Stomach smooth muscle (tissue), 2 donors: ENCODE measurements around the gene NCOR1.

Source experiments
- H3K27ac ChIP-seq: one replicate; pipeline ENCODE4 v1.7.0; 2013; ENCODE audit warnings: mild to moderate bottlenecking, low read length, inconsistent platforms
- H3K27me3 ChIP-seq, 2 donors: one replicate each; pipeline ENCODE4 v1.7.0; 2013; ENCODE audit warnings: low read length in 2 of 2; ENCODE audit not compliant: insufficient read depth in 2 of 2, control insufficient read depth in 1 of 2
- H3K36me3 ChIP-seq, 2 donors: one replicate each; pipeline ENCODE4 v1.7.0; 2013; ENCODE audit warnings: low read length in 2 of 2; ENCODE audit not compliant: control insufficient read depth in 2 of 2, insufficient read depth in 2 of 2
- H3K4me1 ChIP-seq: one replicate; pipeline ENCODE4 v1.7.0; 2013; ENCODE audit warnings: low read length; ENCODE audit not compliant: control insufficient read depth, insufficient read depth
- H3K4me3 ChIP-seq, 2 donors: one replicate each; pipeline ENCODE4 v1.7.0; 2013; ENCODE audit warnings: low read length in 2 of 2
- H3K9ac ChIP-seq, 2 donors: one replicate each; pipeline ENCODE4 v1.7.0; 2013; ENCODE audit warnings: low read length in 2 of 2, mild to moderate bottlenecking in 1 of 2
- H3K9me3 ChIP-seq, 2 donors: one replicate each; pipeline ENCODE4 v1.7.0; 2013; ENCODE audit warnings: low read length in 2 of 2; ENCODE audit not compliant: control insufficient read depth in 2 of 2
- donor health status: healthy.
- donor health status: Pancreatic carcinoma.

Gene NCOR1

GRCh38 chr17:16100737-16101400 is 114.5 kb downstream of the NCOR1 start:
- Histone ChIP-seq H3K4me1 (no peaks in the 10 kb centered on the region), H3K27ac (no peak overlapping the region), H3K27me3 (no peaks in the 10 kb centered on the region), H3K36me3 (peaks cover 23 to 36% of the 10 kb centered on the region in 2 donors), H3K9me3 (no peaks in the 10 kb centered on the region), H3K9ac (no peak overlapping the region), H3K4me3 (no peak overlapping the region)

DNA sequence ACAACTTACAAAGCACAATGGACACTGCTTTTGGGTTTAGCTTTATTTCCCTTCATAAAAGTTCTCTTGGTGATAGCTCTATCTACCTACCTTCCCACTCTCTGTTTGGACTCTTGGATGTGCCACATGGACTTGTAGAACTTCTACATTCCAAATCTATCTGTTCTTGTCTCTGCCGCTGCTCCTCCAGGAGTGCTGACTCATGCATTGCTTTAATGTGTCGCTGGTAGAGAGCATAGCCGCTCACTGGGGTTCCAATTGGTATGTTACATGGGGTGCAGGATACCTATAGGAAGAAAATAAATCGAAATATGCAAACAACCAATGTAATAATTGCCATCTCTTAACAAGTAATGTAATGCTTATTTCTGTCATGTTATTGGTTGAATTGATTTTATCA is 123.6 kb downstream of the NCOR1 start:
- no peaks in the 10 kb centered on the region for H3K4me1 ChIP-seq
- H3K9me3 ChIP-seq, result no peaks in the 10 kb centered on the region
- H3K4me3 ChIP-seq, result no peak overlapping the region
- H3K27ac ChIP-seq, result no peak overlapping the region
- peaks cover 3 to 8% of the 10 kb centered on the region in 2 donors for H3K36me3 ChIP-seq
- H3K27me3 ChIP-seq, result no peaks in the 10 kb centered on the region
- H3K9ac ChIP-seq, result no peak overlapping the region

GRCh38 chr17:16086957-16087356 is 128.4 kb downstream of the NCOR1 start:
- Histone ChIP-seq H3K9ac (no peak overlapping the region), H3K4me3 (no peak overlapping the region), H3K4me1 (peaks cover 2% of the 10 kb centered on the region), H3K9me3 (no peaks in the 10 kb centered on the region), H3K36me3 (peaks cover 5 to 6% of the 10 kb centered on the region in 2 donors), H3K27me3 (no peaks in the 10 kb centered on the region), H3K27ac (no peak overlapping the region)

- Histone ChIP-seq H3K27me3 (no peaks in the 10 kb centered on the region), H3K9ac (no peak overlapping the region), H3K27ac (no peak overlapping the region), H3K36me3 (peaks cover 2 to 8% of the 10 kb centered on the region in 2 donors), H3K4me1 (peaks cover 2% of the 10 kb centered on the region), H3K9me3 (no peaks in the 10 kb centered on the region), H3K4me3 (no peak overlapping the region)
Observed at GRCh38 chr17:16085066-16085699, 130.2 kb downstream of the NCOR1 start.

- H3K27ac ChIP-seq, result no peak overlapping the region
- no peaks in the 10 kb centered on the region for H3K9me3 ChIP-seq
- no peaks in the 10 kb centered on the region for H3K27me3 ChIP-seq
- H3K4me1 ChIP-seq, result peaks cover 2% of the 10 kb centered on the region
- H3K4me3 ChIP-seq, result no peak overlapping the region
- H3K36me3 ChIP-seq, result peaks cover 11 to 18% of the 10 kb centered on the region in 2 donors
- no peak overlapping the region for H3K9ac ChIP-seq
Observed at GRCh38 chr17:16083223-16083622, 132.1 kb downstream of the NCOR1 start.

- H3K27me3 ChIP-seq, result no peaks in the 10 kb centered on the region
- H3K9ac ChIP-seq, result no peak overlapping the region
- H3K27ac ChIP-seq, result no peak overlapping the region
- peaks cover 11 to 21% of the 10 kb centered on the region in 2 donors for H3K36me3 ChIP-seq
- H3K4me3 ChIP-seq, result no peak overlapping the region
- H3K4me1 ChIP-seq, result peaks cover 2% of the 10 kb centered on the region
- no peaks in the 10 kb centered on the region for H3K9me3 ChIP-seq
Observed at GRCh38 chr17:16081507-16082087, 133.7 kb downstream of the NCOR1 start.

DNA sequence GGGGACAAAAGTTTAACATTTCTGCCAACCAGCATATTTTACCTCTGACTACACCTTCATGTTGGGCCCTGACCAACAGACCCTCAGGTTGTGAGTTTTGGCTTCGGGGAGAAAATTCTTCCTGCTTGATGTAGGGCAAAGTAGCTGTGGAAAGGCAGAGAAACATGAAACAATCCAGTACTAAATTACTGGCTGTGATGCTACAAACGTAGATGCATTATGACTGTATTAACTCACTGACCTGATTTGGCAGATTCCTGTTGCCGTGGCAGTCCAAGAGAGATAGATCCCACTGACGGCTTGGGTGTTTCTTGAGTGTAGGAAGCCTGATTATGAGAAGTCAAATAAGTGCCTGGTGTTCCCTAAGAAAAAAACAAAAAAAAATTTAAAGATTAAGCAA is 135.0 kb downstream of the NCOR1 start:
- H3K27ac ChIP-seq, result no peak overlapping the region
- H3K4me1 ChIP-seq, result peaks cover 2% of the 10 kb centered on the region
- no peaks in the 10 kb centered on the region for H3K9me3 ChIP-seq
- H3K9ac ChIP-seq, result no peak overlapping the region
- peaks cover 13 to 28% of the 10 kb centered on the region in 2 donors for H3K36me3 ChIP-seq
- no peaks in the 10 kb centered on the region for H3K27me3 ChIP-seq
- H3K4me3 ChIP-seq, result no peak overlapping the region

DNA sequence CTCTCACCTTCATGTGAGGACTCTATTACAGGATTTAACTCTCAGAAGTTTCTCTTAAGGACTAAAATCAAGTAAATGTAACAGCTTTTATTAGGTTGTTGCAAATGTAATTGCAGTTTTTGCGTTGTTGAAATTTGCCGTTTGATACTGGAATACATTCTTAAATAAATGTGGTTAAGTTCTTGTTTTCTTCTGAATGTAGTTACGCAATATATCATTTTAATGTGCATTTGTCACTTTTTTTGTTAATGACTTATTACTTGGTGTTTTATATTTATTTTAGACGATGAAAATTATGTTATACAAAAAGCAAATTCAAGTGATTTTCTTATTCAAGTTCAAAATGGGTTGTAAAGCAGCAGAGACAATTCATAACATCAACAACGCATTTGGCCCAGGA is 139.4 kb downstream of the NCOR1 start:
- Histone ChIP-seq H3K36me3 (peaks cover 27 to 58% of the 10 kb centered on the region in 2 donors), H3K27ac (no peak overlapping the region), H3K9me3 (no peaks in the 10 kb centered on the region), H3K4me1 (no peaks in the 10 kb centered on the region), H3K27me3 (no peaks in the 10 kb centered on the region), H3K4me3 (no peak overlapping the region), H3K9ac (no peak overlapping the region)

DNA sequence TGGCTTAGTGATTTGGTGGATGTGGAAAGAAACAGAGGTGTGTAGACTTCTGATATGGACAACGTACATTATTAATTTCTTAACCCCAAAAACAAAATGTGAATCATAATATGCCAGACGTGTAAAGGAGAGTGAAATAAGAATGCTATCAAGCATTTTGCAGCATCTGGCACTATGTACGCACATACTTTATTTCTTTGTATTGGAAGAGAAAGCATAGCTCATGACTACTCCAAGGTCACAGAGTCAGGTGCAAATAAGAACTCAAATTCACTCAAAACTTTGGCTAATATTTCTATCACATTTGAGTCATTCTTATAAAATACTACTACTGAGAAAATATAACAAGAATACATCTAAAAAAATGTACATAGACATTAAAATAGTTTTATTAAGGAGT is 140.9 kb downstream of the NCOR1 start:
- Histone ChIP-seq H3K4me3 (no peak overlapping the region), H3K27me3 (no peaks in the 10 kb centered on the region), H3K4me1 (no peaks in the 10 kb centered on the region), H3K9ac (no peak overlapping the region), H3K27ac (no peak overlapping the region), H3K36me3 (peaks cover 33 to 64% of the 10 kb centered on the region in 2 donors), H3K9me3 (no peaks in the 10 kb centered on the region)

DNA sequence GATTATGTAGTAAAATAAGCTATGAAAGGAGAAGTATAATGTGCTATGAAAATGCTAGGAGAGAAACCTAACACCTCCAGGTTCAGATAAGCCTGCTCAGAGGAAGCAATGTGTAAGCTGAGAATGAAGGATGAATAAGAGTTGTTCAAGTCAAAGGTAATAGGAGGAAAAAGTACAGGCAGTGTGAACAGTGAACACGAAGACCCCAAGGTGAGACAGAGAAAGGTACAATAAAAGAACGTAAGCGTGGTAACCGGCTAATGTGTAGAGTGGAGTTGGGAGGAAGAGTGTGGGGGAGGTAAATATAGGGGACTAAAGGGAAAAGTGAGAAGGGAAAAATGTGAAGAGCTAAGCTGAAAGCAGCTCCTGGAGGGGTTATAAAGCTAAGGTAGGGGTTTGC is 141.5 kb downstream of the NCOR1 start:
- H3K27me3 ChIP-seq, result no peaks in the 10 kb centered on the region
- no peak overlapping the region for H3K9ac ChIP-seq
- H3K36me3 ChIP-seq, result peaks cover 34 to 63% of the 10 kb centered on the region in 2 donors
- H3K4me3 ChIP-seq, result no peak overlapping the region
- H3K4me1 ChIP-seq, result no peaks in the 10 kb centered on the region
- H3K27ac ChIP-seq, result no peak overlapping the region
- no peaks in the 10 kb centered on the region for H3K9me3 ChIP-seq

GRCh38 chr17:16072031-16072430 is 143.3 kb downstream of the NCOR1 start:
- H3K36me3 ChIP-seq, result peaks cover 33 to 63% of the 10 kb centered on the region in 2 donors
- no peaks in the 10 kb centered on the region for H3K9me3 ChIP-seq
- no peak overlapping the region for H3K9ac ChIP-seq
- H3K4me3 ChIP-seq, result no peak overlapping the region
- no peaks in the 10 kb centered on the region for H3K4me1 ChIP-seq
- H3K27ac ChIP-seq, result no peak overlapping the region
- no peaks in the 10 kb centered on the region for H3K27me3 ChIP-seq
